ENCODE measurements around the gene HES5.

The HES5 gene

GRCh38 chr1:2533365-2533764 lies 3.3 kb upstream of the HES5 start:
- no peak for DNase-seq (ENCODE audit: low read depth in 2 of 3, low spot score in 1 of 3)

- no peak for DNase-seq (ENCODE audit: low read depth in 2 of 3, low spot score in 1 of 3)
Measured at GRCh38 chr1:2532485-2533160, 2.6 kb upstream of the HES5 start.

GRCh38 chr1:2530513-2531361 lies 674 bp upstream of the HES5 start:
- no peak for DNase-seq (ENCODE audit: low read depth in 2 of 3, low spot score in 1 of 3)

GRCh38 chr1:2528966-2529783 lies 888 bp downstream of the HES5 start:
- DNase-seq (ENCODE audit: low read depth in 2 of 3, low spot score in 1 of 3): no peak

- DNase-seq (ENCODE audit: low read depth in 2 of 3, low spot score in 1 of 3): no peak
Measured at GRCh38 chr1:2528611-2528965, 1.5 kb downstream of the HES5 start.

GRCh38 chr1:2528016-2528415 lies 2.0 kb downstream of the HES5 start:
- DNase-seq (ENCODE audit: low read depth in 2 of 3, low spot score in 1 of 3): no peak

- DNase-seq (ENCODE audit: low read depth in 2 of 3, low spot score in 1 of 3): no peak
Measured at GRCh38 chr1:2527556-2527860, 2.6 kb downstream of the HES5 start.

- peak; percentile 47 to 61 (median 52) for DNase-seq (ENCODE audit: low read depth in 2 of 3, low spot score in 1 of 3)
Measured at GRCh38 chr1:2526824-2527555, 3.1 kb downstream of the HES5 start.

- DNase-seq (ENCODE audit: low read depth in 2 of 3, low spot score in 1 of 3): peak; percentile 77 to 87 (median 78)
Measured at GRCh38 chr1:2525920-2526823, 3.9 kb downstream of the HES5 start, which contains the start of gene PANK4. PANK4 (minus strand) TSS chr1:2526596; CDS start chr1:2526587, 9 bp downstream.

- no peak for DNase-seq (ENCODE audit: low read depth in 2 of 3, low spot score in 1 of 3)
Measured at GRCh38 chr1:2525572-2525919, 4.5 kb downstream of the HES5 start.

GRCh38 chr1:2523891-2524609 lies 6.0 kb downstream of the HES5 start:
- no peak for DNase-seq (ENCODE audit: low read depth in 2 of 3, low spot score in 1 of 3)

GRCh38 chr1:2523191-2523890 lies 6.7 kb downstream of the HES5 start:
- DNase-seq (ENCODE audit: low read depth in 2 of 3, low spot score in 1 of 3): no peak

- DNase-seq (ENCODE audit: low read depth in 2 of 3, low spot score in 1 of 3): no peak
Measured at GRCh38 chr1:2522230-2522629, 7.8 kb downstream of the HES5 start.

- DNase-seq (ENCODE audit: low read depth in 2 of 3, low spot score in 1 of 3): no peak
Measured at GRCh38 chr1:2520806-2521205, 9.3 kb downstream of the HES5 start.

- DNase-seq (ENCODE audit: low read depth in 2 of 3, low spot score in 1 of 3): no peak
Measured at GRCh38 chr1:2520206-2520605, 9.9 kb downstream of the HES5 start.

- DNase-seq (ENCODE audit: low read depth in 2 of 3, low spot score in 1 of 3): no peak
Measured at GRCh38 chr1:2519729-2520128, 10.3 kb downstream of the HES5 start.

GRCh38 chr1:2519029-2519685 lies 10.9 kb downstream of the HES5 start:
- DNase-seq (ENCODE audit: low read depth in 2 of 3, low spot score in 1 of 3): no peak

GRCh38 chr1:2518528-2518927 lies 11.5 kb downstream of the HES5 start:
- DNase-seq (ENCODE audit: low read depth in 2 of 3, low spot score in 1 of 3): no peak
